H1 (cell line): ENCODE data around the gene GALNTL6. TPM values are rescaled to one million over a fixed set of nuclear protein-coding genes. Genes with fewer than 3 reads are reported as not detected.

Experiments
- CBX8 ChIP-seq: fragments of 300-800, 300-1000 bp; sonication (generic); IDR thresholded peaks from 2 replicates; pipeline ENCODE4 v1.7.1; 2016; ENCODE audit warnings: low read depth, low read length, borderline replicate concordance
- polyA plus RNA-seq, 7 experiments: library from polyadenylated mRNA; depleted of rRNA in 3 of 7; stranded (reverse) in 5 of 7; unstranded in 2 of 7; fragments of >200 nt in 5 of 7; fragments of 200-250 nt in 2 of 7; gene quantifications; 1 replicate in 5 of 7; 2 replicates in 1 of 7; 4 replicates in 1 of 7; pipeline versions ENCODE4 v1.2.1 to v1.2.3, GENCODE V29; 2011 to 2013; ENCODE audit warnings: missing spikeins in 2 of 7, mixed read lengths in 2 of 7
- total RNA-seq: library from RNA; stranded (reverse); fragmentation: NEBNext Ultra II Directional; extraction: Animal tissue kit (Norgen Biotek cat#: 25700); gene quantifications from 2 replicates; pipeline ENCODE4 v1.2.1, GENCODE V29; 2021

GALNTL6 gene
- total and polyA plus RNA-seq, 2 of the 8 experiments (the other 6 are each of a cell fraction or from before 2014, with no cell fraction given): 0.03 to 0.32 TPM

DNA sequence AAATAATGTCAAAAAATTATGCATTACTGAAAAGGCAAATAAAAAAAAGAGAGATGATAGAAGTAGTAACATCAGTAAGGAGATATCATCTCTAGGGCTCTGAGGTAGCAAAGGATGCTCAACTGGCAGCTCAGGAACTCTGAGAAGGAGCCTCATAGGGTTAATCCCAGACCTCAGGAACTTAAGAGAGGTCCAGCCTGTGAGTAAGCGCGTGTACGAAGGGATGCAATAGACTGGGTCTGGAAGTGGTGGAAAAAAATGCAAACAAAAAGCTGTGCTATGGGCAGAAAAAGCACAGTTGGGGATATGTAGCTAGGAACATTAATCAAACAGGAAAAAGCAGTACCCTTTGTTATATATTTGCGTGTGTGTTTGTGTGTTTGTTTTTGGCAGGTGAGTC lies 282.0 kb downstream of the GALNTL6 start (continued):
- TF ChIP-seq CBX8: no peak
